NCI-H1694 (cell line): ENCODE data around the gene TMC5.
"Not testable (repeated sequence)": the region's sequence is repeated elsewhere in the genome, so short reads cannot be mapped to it uniquely, and the experiment has no call there.

Experiments used
- DNase-seq: peaks from one replicate; lab custom pipeline; 2025; lab: John Stamatoyannopoulos, UW

The TMC5 gene

GRCh38 chr16:19417640-19418039 lies at the start of gene TMC5:
TMC5 (plus strand) TSS chr16:19417883; CDS start chr16:19440039, 22,156 bp downstream.
- no peak for DNase-seq

DNA sequence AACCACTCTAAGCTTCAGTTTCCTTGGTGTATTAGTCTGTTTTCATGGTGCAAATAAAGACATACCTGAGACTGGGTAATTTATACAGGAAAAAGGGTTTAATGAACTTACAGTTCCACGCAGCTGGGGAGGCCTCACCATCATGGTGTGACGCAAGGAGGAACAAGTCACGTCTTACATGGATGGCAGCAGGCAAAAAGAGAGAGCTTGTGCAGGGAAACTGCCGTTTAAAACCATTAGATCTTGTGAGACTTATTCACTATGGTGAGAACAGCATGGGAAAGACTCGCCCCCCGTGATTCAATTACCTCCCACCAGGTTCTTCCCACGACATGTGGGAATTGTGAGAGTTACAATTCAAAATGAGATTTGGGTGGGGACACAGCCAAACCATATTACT lies 45.1 kb upstream of the TMC5 start:
- DNase-seq = not testable (repeated sequence)

DNA sequence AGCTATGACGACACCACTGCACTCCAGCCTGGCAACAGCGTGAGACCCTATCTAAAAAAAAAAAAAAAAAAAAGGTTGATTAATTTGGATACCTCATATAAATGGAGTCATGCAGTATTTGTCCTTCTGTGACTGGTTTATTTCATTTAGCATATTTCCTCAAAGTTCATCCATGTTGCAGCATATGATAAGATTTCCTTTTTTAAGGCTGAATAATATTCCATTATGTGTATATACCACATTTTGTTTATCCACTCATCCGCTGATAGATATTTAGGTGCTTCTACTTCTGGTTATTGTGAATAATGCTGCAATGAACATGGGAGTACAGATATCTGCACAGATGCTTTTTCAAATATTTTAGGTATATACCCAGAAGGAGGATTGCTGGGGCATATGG lies 43.3 kb upstream of the TMC5 start:
- DNase-seq = no peak

- DNase-seq = peak; percentile 65
Observed at GRCh38 chr16:19375561-19376158, 42.0 kb upstream of the TMC5 start.

DNA sequence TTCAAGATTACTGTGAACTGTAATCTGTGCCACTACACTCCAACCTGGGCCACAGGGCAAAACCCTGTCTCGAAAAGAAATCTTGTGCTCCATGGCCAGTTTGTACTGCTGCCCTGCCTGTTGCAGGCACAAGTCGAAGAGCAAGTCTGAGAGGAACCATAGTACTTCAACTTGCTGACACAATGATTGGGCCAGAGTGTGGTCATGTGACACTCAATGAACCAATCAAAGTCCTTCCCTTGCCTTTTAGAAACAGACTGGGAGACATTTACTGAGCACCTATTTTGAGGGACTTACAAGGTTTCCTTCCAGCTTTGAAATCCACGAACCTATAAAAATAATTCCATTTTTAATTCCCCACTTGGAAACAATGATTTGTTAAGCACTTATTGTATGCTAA lies 39.8 kb upstream of the TMC5 start:
- no peak for DNase-seq

- DNase-seq = no peak
Observed at GRCh38 chr16:19378511-19378910, 39.2 kb upstream of the TMC5 start.

- no peak for DNase-seq
Observed at GRCh38 chr16:19379838-19380237, 37.8 kb upstream of the TMC5 start.

GRCh38 chr16:19380328-19380727 lies 37.4 kb upstream of the TMC5 start:
- DNase-seq = no peak

GRCh38 chr16:19382084-19382801 lies 35.4 kb upstream of the TMC5 start:
- no peak for DNase-seq

GRCh38 chr16:19382887-19383816 lies 34.5 kb upstream of the TMC5 start:
- no peak for DNase-seq

DNA sequence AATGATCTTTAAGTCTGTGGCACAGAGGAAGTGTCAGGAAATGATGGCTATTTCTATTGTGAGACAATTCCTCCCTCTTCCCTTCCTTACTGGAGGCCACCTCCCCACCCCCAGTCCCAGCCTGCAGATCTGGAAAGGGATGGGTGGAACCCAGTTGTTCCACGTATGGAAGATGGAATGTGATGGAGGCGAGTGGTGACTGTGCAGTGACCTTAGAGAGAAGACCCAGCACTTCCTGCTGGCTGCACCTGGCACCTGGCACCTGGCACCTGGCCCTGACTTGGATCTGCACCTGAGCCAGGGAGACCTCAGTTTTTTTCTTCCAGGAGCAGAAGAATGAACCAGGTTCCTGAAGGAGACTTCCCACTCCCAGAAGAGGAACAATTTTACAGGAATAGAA lies 33.0 kb upstream of the TMC5 start:
- no peak for DNase-seq

DNA sequence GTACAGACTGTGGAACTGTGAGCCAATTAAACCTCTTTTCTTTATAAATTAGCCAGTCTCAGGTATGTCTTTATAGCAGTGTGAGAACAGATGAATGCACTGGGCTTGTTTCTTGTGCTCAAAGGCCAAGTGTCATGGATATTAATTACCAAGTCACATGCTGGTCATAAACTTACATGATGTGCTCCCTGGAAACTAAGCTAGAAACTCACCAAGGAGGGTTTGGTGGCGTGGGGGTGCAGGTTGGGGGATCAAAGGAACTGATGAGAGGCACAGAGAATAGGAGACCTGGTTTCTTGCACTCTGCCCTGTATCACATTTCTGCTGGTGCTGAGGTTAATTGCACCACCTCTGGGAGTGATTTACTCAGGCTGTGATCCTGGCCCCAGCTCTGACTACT lies 31.2 kb upstream of the TMC5 start:
- DNase-seq = no peak

DNA sequence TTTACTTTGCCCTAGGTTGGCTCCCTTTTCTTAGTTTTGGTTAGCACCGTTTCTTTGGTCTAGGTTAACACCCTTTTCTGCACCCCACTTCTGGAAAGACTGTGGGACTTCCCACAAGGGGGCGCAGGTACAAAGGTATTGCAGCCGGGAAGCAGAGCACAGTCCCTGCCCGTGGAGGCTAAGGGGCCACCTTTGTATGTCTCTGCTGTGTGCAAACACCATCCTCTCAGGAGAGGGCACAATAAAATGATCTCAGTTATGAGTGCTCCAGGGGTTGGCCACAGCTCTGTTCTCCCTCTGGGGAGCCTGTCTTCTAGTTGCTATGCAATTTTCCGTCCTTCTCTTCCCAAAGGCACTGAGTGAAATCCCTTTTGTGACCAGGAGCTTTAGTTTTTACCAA lies 28.4 kb upstream of the TMC5 start:
- no peak for DNase-seq

- DNase-seq = not testable (repeated sequence)
Observed at GRCh38 chr16:19391185-19391776, 26.4 kb upstream of the TMC5 start.

DNA sequence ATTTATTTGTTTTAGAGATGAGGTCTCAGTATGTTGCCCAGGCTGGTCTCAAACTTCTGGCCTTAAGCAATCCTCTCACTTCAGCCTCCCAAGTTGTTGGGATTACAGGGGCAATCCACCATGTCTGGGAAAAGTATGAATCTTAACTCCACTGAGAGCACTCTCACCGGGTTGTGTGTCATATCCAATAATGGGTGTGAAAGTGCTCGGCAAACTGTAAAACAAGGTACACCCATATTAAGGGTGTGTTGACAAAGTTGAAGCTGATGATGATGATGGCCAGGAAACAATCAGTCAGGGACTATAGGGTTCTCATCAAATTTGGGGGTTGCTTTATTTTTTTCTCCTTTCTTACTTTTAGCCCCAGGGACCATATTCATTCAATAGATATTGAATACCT lies 25.3 kb upstream of the TMC5 start:
- no peak for DNase-seq

GRCh38 chr16:19393226-19394111 lies 24.2 kb upstream of the TMC5 start:
- DNase-seq = no peak

DNA sequence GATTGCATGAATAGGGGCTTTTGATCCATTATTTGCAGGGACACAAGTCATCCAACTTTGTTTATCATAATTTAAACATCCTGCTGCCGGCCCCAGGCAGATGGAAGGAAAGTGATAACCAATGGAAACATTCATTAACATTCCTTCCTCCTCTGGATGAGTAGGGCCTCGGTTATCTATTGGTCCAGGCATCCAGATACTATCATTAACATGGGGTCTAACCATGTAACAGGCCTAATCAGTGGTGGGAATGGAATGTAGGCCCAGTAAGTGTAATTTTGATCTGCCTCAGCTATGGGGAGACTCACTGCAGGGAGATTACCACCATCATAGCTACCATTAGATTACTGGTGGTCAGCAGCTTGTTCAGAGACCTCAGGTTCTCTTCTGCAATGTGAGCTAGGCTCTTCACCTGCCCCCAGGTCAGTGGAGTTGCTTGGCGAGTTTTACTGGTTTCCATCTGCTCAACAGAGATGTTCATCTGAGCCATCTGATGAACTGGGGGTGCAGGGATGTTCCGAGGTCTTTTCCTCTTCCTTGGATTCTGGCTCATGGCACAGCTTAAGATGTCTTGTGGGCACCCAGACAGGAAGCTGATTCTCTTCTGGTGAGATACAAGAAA lies 21.9 kb upstream of the TMC5 start:
- DNase-seq = not testable (repeated sequence)

DNA sequence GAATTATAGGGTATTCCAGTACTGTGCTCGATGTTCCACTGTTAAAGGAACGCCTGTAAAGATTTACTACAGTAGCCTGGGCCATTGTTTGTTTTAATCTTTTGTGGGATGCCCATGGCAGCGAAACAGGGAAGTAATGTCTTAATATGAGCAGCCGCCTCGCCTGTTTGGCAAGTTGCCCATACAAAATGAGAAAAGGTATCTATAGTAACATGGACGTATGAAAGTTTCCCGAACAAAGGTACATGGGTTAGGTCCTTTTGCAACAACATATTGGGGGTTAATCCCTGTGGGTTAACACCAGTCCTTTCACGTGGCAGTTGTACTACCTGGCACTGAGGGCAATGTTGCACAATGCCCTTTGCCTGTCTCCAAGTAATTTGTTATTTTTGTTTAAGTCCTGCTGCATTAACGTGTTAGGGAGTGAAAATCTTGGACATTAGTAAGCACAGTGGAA lies 21.1 kb upstream of the TMC5 start:
- no peak for DNase-seq

DNA sequence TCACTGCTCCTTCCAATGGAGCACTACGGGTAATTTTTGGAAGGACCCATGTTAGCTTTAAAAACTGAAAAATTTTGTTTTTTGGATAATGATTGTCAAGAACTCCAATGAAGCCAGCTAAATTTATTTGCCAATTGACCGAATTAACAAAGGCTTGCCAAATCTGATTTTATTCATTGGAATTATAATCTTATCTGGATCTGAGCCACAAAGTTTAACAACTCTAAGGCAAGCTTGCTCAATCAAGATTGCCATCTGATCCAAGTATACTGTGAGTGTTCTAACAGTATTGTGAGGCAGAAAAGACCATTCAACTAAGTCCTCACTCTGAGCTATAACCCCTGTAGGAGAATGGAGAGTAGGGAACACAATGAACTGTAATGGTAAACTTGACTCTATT lies 20.3 kb upstream of the TMC5 start:
- DNase-seq = not testable (repeated sequence)

- no peak for DNase-seq
Observed at GRCh38 chr16:19400711-19401110, 17.0 kb upstream of the TMC5 start.
